ENCODE results near the gene DPEP2NB. TPM values are rescaled to one million over a fixed set of nuclear protein-coding genes. Genes with fewer than 3 reads are reported as not detected.

The DPEP2NB gene
- total RNA-seq, 1 experiment from 2014 or later: not detected

GRCh38 chr16:68049449-68049848 lies 33.7 kb upstream of the DPEP2NB start:
- Histone ChIP-seq H3K27ac (ENCODE audit: insufficient read length, low read depth, low read length) (no peak overlapping the region), H3K23me2 (ENCODE audit: insufficient read length, low read depth, low read length, poor library complexity, severe bottlenecking) (no peaks in the 10 kb centered on the region), H3K23ac (ENCODE audit: insufficient read length, low read depth, low read length) (no peak overlapping the region), H3K4me1 (ENCODE audit: insufficient read depth, low read length) (no peaks in the 10 kb centered on the region), H3K79me2 (ENCODE audit: insufficient read depth, low read length) (no peaks in the 10 kb centered on the region), H3K9me3 (ENCODE audit: control insufficient read depth, low read depth, low read length) (no peaks in the 10 kb centered on the region), H4K91ac (ENCODE audit: insufficient read length, low read depth, low read length) (no peak overlapping the region), H2BK20ac (ENCODE audit: low read depth, low read length, poor library complexity, severe bottlenecking) (no peak overlapping the region), H3K27me3 (ENCODE audit: insufficient read depth, low read length) (no peaks in the 10 kb centered on the region), H3K79me1 (ENCODE audit: insufficient read depth, low read depth, low read length, poor library complexity, severe bottlenecking) (no peaks in the 10 kb centered on the region), H3K4me2 (ENCODE audit: insufficient read depth, insufficient read length, low read length) (no peak overlapping the region), H2BK120ac (ENCODE audit: low read depth, low read length, poor library complexity, severe bottlenecking) (no peak overlapping the region), H2AFZ (ENCODE audit: low read length) (no peak overlapping the region), H4K8ac (replicated peaks; ENCODE audit: insufficient read length, low read depth, low read length) (no peak overlapping the region), H3T11ph (ENCODE audit: low read length) (no peak overlapping the region), H3K18ac (ENCODE audit: insufficient read length, low read depth, low read length) (no peak overlapping the region), H3K14ac (ENCODE audit: insufficient read depth, low read length) (no peak overlapping the region), H2BK5ac (ENCODE audit: insufficient read length, low read length) (no peak overlapping the region), H2BK12ac (ENCODE audit: insufficient read length, low read depth, low read length) (no peak overlapping the region), H2BK15ac (ENCODE audit: low read depth, low read length) (no peak overlapping the region), H4K5ac (ENCODE audit: insufficient read length, low read depth, low read length) (no peak overlapping the region), H3K4ac (ENCODE audit: low read depth, low read length) (no peak overlapping the region), H3K9ac (ENCODE audit: extremely low read depth, insufficient read length, low read length) (no peak overlapping the region), H4K20me1 (ENCODE audit: control insufficient read depth, insufficient read depth, insufficient read length) (no peaks in the 10 kb centered on the region), H2AK5ac (ENCODE audit: insufficient read length, low read length) (no peak overlapping the region), H3K56ac (ENCODE audit: insufficient read length, low read depth, low read length) (no peak overlapping the region)
- no CpG with 5 or more reads among the region's 2 CpGs for WGBS (ENCODE audit: extremely low coverage, insufficient read length, low lambda C conversion rate)
- H3K27ac Mint-ChIP-seq: no peak overlapping the region
- no peak for TF ChIP-seq CTCF (conservative IDR thresholded peaks at IDR 0.05)
- H3K4me3 Mint-ChIP-seq: no peak overlapping the region
- H3K36me3 Mint-ChIP-seq (ENCODE audit: insufficient read depth in 1 of 3, low read depth in 3 of 3): peaks cover 6 to 32% (median 27%) of the 10 kb centered on the region in 3 experiments
- no peaks in the 10 kb centered on the region for H3K9me3 Mint-ChIP-seq
- DNase-seq: no peak
- no peaks in the 10 kb centered on the region for H3K4me1 Mint-ChIP-seq
- H3K27me3 Mint-ChIP-seq (ENCODE audit: low read depth): no peaks in the 10 kb centered on the region
